HG03521 (cell line): ENCODE data around the gene EGFR.

Experiments used
- ATAC-seq: cut with Tn5 transposase; IDR thresholded peaks from one replicate; pipeline ENCODE4 v1.9.1; 2021; ENCODE audit warnings: mild to moderate bottlenecking, moderate library complexity; ENCODE audit not compliant: unreplicated experiment

The EGFR gene

DNA sequence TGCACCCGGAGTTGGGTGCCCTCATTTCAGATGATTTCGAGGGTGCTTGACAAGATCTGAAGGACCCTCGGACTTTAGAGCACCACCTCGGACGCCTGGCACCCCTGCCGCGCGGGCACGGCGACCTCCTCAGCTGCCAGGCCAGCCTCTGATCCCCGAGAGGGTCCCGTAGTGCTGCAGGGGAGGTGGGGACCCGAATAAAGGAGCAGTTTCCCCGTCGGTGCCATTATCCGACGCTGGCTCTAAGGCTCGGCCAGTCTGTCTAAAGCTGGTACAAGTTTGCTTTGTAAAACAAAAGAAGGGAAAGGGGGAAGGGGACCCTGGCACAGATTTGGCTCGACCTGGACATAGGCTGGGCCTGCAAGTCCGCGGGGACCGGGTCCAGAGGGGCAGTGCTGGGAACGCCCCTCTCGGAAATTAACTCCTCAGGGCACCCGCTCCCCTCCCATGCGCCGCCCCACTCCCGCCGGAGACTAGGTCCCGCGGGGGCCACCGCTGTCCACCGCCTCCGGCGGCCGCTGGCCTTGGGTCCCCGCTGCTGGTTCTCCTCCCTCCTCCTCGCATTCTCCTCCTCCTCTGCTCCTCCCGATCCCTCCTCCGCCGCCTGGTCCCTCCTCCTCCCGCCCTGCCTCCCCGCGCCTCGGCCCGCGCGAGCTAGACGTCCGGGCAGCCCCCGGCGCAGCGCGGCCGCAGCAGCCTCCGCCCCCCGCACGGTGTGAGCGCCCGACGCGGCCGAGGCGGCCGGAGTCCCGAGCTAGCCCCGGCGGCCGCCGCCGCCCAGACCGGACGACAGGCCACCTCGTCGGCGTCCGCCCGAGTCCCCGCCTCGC lies at the start of gene EGFR:
TSS of gene EGFR (plus strand) at position 657 of the 830 bp plus-strand sequence. CDS start 261 bp downstream, outside the sequence.
- no peak for ATAC-seq

DNA sequence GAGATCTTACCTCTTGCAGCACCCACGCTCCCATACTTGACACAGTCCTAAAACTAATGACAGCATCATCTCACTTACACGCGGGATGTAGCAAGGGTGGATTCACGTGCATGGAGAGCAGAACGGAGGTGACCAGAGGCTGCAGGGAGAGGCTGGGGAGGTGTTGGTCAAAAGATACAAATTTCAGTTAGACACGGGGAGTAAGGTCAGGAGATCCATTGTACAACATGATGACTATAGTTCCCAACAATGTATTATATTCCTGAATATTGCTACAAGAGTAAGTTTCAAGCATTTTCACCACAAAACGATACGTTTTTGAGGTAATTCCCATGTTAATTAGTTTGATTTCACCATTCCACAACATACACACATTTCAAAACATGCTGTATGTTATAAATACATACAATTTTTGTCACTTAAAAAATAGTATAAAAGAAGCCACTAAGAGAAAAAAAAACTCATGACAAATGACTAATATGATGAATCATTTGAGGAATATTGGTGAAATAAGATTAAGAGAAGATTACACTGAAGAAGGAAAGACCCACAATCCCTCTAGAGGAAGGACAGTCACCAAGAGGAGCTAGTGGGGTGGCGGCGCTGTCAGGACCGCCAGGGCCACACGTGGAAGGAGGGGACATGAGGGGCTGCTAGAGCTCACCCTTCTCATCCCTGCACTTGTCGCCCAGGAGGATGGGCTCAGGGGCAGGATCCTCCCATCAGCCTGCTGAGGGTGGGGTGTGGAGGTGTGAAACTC lies 49.4 kb upstream of the EGFR start:
- no peak for ATAC-seq

DNA sequence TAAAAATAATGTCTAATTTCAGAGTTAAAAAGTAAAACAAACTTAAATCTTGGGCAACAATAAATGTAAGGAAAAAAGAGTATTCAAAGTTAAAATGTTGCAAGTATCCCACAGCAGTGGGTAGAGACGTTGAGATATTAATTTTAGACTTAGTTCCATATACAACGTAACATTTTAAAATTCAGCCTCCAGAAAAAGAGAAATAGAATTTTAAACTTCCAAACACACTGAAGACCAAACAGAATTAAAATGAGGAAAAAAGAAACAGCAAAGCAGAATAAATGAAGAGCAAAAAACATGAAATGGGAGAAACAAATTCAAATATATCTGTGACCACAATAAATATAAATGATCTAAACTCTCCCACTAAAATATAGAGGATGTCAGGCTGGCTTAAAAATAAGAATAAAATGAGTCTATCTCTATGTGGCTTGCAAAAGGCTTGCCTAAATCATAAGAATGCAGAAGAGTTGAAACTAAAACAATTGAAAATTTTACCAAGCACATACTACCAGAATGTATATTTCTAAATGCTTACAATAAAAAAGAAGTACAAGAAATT lies 46.0 kb upstream of the EGFR start:
- no peak for ATAC-seq

DNA sequence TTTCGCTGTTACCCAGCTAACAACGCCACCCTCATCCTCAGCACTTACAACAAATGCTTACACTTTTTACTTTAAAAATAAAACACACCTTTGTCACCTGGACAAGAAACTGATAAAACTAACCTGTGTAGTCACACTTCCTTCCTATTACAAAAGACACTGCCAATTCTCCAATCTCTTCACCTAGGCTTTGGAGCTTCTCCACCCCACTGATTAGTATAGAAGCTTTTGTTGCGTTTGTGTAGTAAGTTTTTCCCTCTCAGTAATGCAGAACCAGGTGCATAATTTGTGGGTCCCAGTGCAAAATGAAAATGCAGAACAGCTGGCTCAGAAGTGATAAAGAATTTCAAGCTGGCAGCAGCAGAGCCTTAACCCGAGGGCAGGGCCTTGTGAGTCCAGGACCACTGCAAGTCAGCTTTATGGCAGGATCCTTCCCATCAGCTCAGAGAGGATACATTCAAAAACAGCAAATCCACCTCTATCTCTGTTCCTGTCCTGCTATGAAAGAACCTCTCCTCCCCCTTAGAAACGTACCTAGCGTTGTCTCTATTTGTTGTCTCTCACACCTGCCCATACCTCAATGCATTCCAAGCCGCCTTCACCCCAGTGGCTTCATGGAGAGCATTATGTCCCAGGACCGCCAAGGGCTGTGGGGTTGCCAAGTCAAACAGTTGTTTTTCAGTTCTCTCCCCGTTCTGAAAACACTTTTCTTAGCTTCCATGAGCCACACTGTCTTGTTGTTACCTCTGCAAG lies 40.3 kb upstream of the EGFR start:
- no peak for ATAC-seq

DNA sequence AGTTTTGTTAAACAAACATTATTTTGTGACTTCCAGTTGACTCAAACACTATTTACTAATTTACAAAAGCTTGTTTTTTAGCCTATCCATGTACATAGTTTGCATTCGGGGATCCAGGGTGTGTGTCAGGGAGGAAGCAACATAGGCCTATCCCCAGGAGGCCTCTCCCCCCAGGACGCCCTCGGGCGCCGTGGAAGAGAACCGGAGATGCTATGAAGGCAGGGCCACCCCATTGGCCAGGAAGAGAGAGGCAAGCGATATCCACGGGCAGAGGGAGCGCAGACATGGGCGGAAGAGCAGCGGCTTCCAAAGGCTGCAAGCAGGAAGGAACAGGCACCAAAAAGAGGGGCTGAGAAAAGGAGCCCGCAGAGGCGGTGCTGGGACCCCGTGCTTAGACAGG lies 38.3 kb upstream of the EGFR start:
- no peak for ATAC-seq

DNA sequence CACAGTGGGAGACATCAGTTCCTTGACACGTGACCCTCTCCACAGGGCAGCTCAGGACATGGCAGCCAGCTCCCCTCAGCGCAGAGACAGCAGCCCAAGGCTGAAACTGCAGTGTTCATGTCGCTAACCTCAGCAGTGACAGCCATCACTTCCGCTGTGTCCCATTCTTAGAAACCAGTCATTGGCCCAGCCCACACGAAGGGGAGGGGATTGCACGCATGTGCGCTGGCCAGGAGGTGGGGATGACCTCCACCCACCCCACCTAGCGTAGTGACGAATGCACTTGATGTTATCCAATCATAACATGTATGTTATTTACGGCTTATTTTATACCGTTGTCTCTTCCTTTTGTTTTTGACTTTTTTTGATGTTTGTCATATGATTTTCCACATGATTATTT lies 36.9 kb upstream of the EGFR start:
- ATAC-seq = no peak

DNA sequence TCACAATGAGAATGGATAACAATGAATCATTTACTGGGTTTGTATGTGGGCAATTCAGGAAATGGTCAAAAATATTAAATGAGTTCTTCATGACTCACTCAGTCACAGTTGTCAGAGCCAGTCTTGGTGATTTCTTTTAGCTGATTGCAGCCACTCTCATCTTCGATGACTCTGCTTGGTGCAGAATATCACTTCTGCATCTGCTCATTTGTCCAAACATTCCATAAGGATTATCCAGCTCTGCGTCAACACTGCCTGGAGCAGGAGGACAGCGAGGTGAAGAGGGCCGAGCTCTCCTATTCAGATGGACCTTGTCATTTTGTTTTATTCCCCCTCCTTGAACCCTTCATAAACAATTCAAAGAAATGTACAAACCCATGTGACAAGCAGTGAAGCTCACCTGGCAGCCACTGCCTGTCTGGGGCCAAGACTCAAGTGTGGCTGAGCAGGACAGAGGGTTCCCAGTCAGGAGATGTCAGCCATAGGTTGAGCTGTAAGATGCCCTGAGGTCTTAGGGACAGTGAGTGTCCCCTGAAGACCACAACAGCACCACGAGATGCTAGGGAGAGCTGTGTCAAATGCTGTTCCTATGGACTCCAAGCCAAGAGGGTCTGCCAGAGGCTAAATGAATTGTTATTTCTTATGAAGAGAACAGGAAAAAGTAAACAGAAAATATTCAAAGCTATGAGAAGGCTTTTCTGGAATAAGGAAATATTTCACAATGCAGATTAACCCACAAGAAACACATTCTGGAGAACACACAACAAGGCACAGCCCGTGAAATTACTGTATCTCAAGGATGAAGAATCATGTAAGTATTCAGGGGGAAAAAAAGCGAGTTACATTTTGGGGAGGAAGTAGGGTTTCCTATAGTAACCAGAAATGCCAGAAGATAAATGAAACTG lies 33.1 kb upstream of the EGFR start:
- no peak for ATAC-seq

DNA sequence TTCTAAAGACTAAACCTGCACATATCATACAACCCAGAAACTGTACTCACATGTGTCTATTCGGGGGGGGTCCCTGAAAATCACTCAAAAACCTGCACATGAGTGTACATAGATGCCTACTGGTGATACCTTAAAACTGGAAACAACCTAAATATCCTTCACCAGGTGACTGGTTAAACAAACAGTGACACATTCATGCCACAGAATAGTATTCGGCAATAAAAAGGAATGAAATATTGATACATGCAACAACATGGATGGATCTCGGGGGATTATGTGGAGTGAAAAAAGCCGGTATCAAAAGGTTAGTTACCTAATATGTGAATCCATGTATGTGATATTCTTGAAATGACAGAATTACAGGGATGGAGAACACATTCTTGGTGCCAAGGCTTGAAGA lies 32.1 kb upstream of the EGFR start:
- ATAC-seq = no peak

DNA sequence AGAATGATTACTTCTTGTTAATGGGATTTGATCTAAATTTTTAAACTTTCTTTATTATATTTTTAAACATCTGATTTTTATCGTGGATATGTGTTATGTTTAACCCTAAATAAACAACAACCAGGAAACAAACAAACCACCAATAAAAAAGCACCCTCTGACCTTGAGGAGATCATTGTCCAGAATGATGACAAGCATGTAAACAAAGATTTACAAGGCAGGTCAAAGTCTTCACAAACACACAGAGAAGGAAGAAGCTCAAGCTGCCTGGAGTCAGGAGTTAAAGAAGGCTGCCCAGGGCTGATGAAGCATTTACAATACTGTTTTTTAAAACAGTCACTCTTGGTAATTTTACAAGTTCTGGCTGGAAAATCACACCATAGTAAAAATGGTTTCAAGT lies 31.0 kb upstream of the EGFR start:
- ATAC-seq = no peak

DNA sequence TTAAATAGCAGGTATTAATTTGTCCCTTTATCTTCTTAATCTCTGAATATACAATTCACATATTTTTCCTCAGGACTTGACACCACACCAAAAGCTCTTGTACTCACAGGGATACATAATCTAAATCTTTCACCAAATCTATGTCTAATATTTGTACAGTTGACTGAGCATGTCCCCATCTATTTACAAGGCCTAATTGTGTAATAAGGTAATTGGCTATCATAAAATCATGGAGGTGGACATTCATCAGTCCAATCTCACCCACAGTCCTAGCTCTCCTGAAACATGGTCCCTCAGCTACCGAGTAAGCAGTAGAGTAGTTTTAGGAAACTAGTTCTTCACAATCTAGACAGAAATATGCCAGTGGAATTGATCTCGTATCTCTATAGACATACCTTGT lies 30.3 kb upstream of the EGFR start:
- ATAC-seq = no peak

DNA sequence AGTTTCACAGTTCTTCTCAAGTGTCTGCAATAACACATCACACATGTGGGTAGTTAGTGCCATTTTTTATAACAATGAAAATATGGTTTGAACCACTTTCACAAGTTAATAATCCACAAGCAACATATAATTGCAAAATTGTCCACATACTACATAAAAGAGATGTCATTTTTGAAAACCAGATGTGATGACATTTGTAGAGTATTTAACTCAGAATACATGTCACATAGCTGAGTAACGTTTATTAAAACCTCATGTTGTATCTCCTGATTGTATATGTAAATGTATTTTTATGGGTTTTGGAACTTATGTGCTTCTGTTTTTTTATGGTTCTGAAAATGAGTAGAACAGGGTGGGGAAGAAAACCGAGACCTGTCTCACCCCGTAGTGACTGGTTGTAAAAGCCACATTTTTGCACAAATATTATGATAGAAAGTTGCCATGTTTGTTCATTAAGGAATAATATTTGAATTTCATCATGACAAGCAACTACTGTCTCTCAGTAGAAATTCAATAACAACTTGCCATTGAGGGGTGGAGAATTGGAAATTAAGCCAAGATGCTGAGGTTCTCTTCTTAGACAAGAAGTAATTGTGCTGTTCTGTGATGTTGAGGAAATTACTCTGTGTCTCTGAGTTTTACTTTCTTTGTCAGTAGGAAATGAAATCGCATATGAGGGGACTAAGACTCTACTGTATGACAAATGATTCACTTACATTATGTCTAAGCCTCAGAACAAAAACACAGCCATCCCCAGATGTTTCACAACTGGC lies 29.2 kb upstream of the EGFR start:
- ATAC-seq = no peak

DNA sequence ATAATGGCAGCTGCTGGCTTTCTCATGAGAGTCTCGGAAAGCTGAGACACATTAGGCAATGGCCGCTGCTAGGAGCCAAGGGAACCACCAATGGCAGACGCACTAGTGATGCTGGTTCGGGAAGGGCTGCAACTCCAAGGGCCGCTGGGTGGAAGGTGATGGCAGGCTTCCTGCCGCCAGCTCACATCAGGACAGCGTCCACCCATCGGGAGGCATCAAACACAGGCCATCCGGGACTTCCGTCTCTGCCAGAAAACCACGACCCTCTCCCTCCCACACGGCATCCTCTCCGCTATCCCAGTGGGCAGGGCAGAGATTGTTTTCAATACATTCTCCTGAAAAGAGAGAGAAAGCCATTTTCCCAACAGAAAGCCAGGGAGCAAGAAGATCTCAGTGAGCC lies 27.5 kb upstream of the EGFR start:
- ATAC-seq = no peak

DNA sequence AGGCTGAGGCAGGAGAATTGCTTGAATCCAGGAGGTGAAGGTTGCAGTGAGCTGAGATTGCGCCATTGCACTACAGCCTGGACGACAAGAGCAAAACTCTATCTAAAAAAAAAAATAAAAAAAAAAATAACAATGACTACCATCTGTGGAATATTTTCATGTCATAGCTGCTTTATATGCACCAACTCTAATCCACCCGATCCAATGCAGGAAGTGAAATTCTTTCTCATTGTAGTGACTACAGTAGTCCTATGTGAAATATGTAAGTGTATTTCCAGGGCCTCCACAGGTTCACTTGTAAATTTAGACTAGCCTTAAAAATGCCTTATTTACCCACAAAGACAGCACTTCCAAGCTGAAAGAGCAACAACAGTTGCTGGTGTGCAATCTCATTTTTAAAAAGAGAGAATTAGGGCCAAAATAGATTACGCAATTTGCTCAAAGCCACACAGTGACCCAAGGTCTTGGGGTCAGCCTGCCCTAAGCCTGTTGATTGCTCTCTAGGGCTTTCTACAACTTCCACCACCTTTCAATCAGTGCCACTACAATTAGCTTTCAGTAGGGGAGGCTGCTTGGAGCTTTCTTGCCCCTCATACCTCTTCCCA lies 25.8 kb upstream of the EGFR start:
- ATAC-seq = no peak

DNA sequence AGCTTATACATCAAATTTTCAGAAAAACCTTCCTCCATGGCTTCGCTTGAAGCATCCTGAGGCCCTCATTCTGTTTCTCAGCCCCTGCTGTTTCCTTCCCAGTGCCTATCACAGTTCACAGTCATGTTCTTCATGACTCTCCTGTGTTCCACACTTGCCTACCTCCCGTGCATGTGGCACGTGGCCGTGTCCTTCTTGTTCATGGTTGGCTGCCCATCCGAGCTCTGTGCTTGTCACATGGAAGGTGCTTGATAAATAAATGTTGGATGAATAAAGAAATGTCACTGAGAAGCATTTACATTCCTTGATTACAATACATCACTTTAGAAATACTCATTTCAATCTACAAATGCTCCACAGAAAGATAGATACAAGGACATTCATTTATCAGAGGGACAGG lies 23.7 kb upstream of the EGFR start:
- ATAC-seq = no peak

DNA sequence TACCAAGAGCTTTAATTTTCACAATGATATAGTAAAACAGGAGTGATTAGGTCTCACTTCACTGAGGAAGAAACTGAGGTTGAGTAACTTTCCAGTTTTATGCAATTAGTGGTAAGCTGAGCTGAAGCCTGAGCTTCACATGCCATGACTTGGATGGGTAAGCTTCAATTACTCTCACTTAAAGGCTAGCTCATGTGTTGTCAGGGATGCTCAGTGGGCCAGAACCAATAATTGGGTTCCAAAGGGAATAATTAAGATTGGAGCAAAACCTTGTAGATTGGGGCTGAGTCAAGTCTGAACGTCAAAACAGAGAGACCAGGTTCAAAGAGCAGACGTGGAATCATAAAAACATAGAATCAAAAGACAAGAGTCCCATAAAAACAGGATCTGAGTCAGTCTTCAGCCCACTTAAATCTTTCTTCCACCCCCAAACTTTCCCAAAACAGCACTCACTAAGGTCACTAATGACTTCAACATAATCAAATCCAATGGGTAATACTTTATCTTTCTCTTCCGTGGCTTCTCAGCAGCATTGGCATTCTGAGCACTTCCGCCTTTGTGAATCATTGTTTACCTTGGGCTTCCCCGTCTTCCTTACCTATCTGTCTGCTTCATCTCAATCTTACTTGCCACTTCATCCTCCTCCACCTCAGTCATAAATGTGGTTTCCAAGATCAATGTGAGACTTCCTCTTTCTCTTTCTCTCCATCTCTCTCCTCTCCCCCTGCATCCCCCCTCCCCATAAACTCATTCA lies 23.0 kb upstream of the EGFR start:
- ATAC-seq = no peak

DNA sequence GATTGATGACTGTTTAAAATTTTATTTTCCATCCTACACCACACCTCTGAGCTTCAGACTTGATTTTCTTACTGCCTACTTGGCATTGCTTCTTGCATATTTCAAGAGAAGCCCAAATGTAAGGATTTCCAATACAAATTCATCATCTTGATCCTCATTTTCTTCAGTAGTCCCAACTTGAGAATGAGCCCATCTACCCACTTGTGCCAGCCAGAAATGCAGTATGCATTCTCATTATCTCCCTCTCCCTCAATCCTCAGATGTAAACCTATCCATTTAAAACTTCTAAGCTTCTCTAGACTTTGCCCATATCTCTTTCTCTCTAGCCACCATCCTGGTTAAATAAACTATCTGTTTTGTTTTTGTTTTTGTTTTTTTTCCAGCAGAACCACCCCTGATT lies 22.4 kb upstream of the EGFR start:
- ATAC-seq = no peak

DNA sequence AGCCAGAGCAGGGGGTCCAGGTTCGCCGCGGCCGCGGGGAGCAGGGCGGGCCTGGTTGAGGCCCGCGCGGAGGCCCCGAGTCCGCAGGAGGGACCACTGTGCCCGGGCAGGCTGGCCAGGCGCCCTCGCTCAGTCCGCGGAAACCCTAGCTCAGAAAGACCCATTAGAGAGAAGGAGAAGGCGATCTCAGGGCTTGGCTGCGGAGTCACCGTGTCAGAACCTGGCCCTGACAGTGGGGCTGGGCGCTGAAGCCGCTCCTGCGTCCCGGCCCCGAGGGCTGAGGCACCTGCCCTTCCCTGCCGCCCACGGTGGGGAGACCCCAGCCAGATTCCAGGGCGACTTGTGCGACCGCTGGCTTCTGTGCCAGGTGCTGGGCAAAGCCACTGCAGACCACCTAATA lies 14.2 kb upstream of the EGFR start:
- ATAC-seq = no peak

DNA sequence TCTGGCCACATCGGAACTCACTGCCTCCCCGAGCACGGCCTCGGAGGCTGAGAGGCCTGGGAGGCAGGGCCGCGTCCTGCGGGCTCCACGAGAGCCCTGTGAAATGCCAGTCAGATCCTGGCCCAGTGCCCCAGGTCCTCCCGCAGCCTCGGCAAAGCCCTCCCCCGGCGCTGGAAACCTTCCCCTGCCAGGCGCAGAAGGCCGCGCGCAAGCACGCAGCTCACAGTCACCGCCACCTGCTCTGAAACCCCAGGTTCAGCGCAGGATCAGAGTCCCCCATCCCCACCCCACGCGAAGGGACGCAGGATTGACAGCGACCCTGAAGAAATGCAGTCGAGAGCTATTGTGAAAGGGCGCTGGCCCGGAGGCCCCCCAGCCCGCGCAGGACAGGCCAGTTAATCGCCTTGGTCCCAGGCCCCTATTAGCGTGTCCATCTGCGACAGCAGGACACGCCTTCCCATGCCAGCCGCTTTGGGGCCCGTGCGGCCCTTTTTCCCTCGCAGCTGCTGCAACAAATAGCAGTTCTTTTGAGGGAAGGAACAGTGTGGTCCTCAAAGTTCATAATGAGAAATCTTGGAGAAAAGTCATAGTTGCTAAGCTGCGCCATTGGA lies 13.5 kb upstream of the EGFR start:
- ATAC-seq = no peak
